Measurements from ENCODE around the gene TICRR.

TICRR gene

DNA sequence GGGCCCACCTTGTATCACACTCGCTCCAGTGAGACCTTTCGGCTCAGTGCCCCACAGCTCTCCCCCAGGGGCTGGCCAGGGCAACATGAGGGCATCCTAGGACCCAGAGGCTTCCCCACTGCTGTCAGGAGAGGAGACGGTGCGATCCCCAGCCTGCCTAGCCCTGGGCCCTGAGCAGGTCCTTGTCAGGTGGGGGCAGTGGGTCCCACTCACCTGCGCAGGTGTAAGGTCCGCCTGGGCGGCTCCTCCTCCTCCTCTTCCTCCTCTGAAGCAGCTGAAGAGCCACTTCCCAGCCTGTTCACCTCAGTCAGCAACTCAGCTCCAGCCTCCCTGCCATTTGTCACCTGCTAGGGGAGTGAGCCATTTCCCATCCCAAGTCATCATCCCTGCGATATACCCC lies 70.4 kb downstream of the TICRR start:
- H3K4me3 ChIP-seq (ENCODE audit: low read depth, low read length): no peak overlapping the region
- H2AK5ac ChIP-seq (ENCODE audit: low read length): no peak overlapping the region
- no peak overlapping the region for H4K12ac ChIP-seq (ENCODE audit: low read depth, low read length)
- no peak overlapping the region for H3K23ac ChIP-seq (ENCODE audit: low read length)
- no peak overlapping the region for H2BK5ac ChIP-seq (ENCODE audit: low read depth, low read length, poor library complexity)
- H3K79me2 ChIP-seq (ENCODE audit: control insufficient read depth, insufficient read depth, low read length, poor library complexity): no peaks in the 10 kb centered on the region
- peaks cover 3% of the 10 kb centered on the region for H3K9me3 ChIP-seq (ENCODE audit: insufficient read depth, low read depth, low read length)
- DNase-seq: no peak
- no peak overlapping the region for H2AFZ ChIP-seq (ENCODE audit: insufficient read depth, low read length, poor library complexity)
- H3K27ac ChIP-seq (ENCODE audit: low read depth, low read length): no peak overlapping the region
- H3K4ac ChIP-seq (ENCODE audit: low read depth, low read length): no peak overlapping the region
- no peak overlapping the region for H3K14ac ChIP-seq (ENCODE audit: low read length)
- H3K27me3 ChIP-seq (ENCODE audit: insufficient read depth, low read length): no peaks in the 10 kb centered on the region
- no peaks in the 10 kb centered on the region for H3K4me1 ChIP-seq (ENCODE audit: control insufficient read depth in 1 of 2, insufficient read depth in 2 of 2, low read length in 2 of 2)
- no peak overlapping the region for H4K8ac ChIP-seq (ENCODE audit: low read depth, low read length)
- H3K4me2 ChIP-seq (ENCODE audit: low read length): no peak overlapping the region
- no peak overlapping the region for H3K18ac ChIP-seq (ENCODE audit: low read length)
- no peak overlapping the region for H3K9ac ChIP-seq (ENCODE audit: low read length)
- no CpG with 5 or more reads among the region's 8 CpGs for WGBS (ENCODE audit: extremely low coverage, insufficient coverage, insufficient read length)
- no peak overlapping the region for H2BK12ac ChIP-seq (ENCODE audit: low read length)
- no peak overlapping the region for H2BK120ac ChIP-seq (ENCODE audit: insufficient read depth, low read length, poor library complexity)
- no peak overlapping the region for H4K91ac ChIP-seq (ENCODE audit: low read depth, low read length)
- no peaks in the 10 kb centered on the region for H3K79me1 ChIP-seq (ENCODE audit: low read length)
- peaks cover 30 to 35% of the 10 kb centered on the region in 2 experiments for H3K36me3 ChIP-seq (ENCODE audit: control insufficient read depth in 1 of 2, insufficient read depth in 2 of 2, low read length in 2 of 2)

DNA sequence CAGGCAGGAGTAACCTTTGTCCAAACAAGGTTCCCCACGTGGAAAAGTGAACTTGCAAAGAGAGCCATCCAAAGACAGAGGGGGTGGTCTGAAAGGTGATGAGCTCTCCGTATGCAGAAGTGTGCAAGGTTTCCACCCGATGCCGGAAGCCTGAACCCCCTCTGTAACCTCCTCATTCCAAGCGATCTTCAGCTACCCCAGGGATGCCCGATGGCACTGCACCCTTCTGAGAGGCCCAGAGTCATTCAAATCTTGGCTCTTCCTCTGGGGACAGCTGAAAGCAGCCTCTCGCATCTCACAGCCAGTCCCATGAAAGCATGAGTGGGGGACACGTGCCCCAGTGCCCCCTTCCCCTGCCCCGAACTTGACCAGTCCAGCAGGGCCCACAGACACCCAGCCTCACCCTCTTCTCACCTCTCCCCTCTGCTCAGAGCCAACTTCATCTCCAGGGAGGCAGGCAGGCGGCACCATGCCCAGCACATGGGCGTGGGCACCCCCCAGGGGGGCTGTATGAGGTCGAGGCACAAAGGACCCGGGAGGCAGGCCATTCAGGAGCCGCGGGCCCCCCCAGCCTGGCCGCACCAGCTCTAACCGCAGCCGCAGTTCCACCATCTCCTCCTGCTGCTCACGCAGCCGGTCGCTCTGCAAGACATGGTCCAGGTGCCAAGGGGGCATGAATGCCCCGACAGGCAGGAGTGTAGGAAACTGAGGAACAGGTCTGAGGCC lies 71.3 kb downstream of the TICRR start:
- Histone ChIP-seq H2AFZ (ENCODE audit: insufficient read depth, low read length, poor library complexity) (no peak overlapping the region), H3K27ac (ENCODE audit: low read depth, low read length) (no peak overlapping the region), H3K79me1 (ENCODE audit: low read length) (no peaks in the 10 kb centered on the region), H3K4me1 (ENCODE audit: control insufficient read depth in 1 of 2, insufficient read depth in 2 of 2, low read length in 2 of 2) (no peaks in the 10 kb centered on the region), H3K9me3 (ENCODE audit: insufficient read depth, low read depth, low read length) (peaks cover 3% of the 10 kb centered on the region), H3K23ac (ENCODE audit: low read length) (no peak overlapping the region), H3K4me3 (ENCODE audit: low read depth, low read length) (no peak overlapping the region), H3K36me3 (ENCODE audit: control insufficient read depth in 1 of 2, insufficient read depth in 2 of 2, low read length in 2 of 2) (peaks cover 30 to 35% of the 10 kb centered on the region in 2 experiments), H3K18ac (ENCODE audit: low read length) (no peak overlapping the region), H2BK120ac (ENCODE audit: insufficient read depth, low read length, poor library complexity) (no peak overlapping the region), H3K4me2 (ENCODE audit: low read length) (no peak overlapping the region), H2BK12ac (ENCODE audit: low read length) (no peak overlapping the region), H4K8ac (ENCODE audit: low read depth, low read length) (no peak overlapping the region), H3K4ac (ENCODE audit: low read depth, low read length) (no peak overlapping the region), H4K91ac (ENCODE audit: low read depth, low read length) (no peak overlapping the region), H4K12ac (ENCODE audit: low read depth, low read length) (no peak overlapping the region), H3K79me2 (ENCODE audit: control insufficient read depth, insufficient read depth, low read length, poor library complexity) (no peaks in the 10 kb centered on the region), H2AK5ac (ENCODE audit: low read length) (no peak overlapping the region), H3K14ac (ENCODE audit: low read length) (no peak overlapping the region), H3K27me3 (ENCODE audit: insufficient read depth, low read length) (no peaks in the 10 kb centered on the region), H2BK5ac (ENCODE audit: low read depth, low read length, poor library complexity) (no peak overlapping the region), H3K9ac (ENCODE audit: low read length) (no peak overlapping the region)
- no CpG with 5 or more reads among the region's 22 CpGs for WGBS (ENCODE audit: extremely low coverage, insufficient coverage, insufficient read length)
- DNase-seq: no peak

DNA sequence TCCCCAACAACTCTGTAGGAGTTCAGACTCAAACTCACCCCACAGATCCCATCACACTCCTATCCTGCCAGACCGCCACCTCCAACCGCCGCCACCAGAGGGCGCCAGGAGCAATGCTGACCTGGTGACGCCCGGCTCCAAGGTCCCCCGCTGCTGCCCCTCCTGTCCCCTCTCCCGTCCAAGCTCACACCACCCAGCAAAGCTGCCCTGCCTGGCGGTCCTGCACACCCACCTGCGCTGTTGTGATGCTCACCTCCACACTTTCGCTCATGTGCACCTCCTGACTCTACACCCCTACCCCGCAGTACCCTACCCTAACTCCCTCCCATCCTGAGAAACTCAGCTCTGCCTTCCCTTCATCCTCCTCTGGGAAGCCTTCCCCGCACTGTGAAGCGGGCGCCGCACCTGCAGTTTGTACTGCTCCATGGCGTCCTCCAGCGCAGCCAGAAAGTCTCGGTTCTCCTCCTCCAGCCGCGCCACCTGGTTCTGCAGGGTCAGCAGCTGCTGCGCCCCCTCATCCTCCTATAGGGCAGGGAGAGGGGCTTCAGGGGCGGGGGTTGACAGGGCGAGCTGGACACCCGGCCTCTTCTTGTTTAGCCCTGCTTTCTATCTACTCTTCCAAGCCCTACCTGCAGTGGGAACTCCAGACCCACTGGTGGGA lies 72.1 kb downstream of the TICRR start:
- H2AK5ac ChIP-seq (ENCODE audit: low read length): no peak overlapping the region

GRCh38 chr15:89648106-89649012 lies 73.1 kb downstream of the TICRR start:
- Histone ChIP-seq H3K14ac (ENCODE audit: low read length) (no peak overlapping the region), H3K4me2 (ENCODE audit: low read length) (no peak overlapping the region), H4K8ac (ENCODE audit: low read depth, low read length) (no peak overlapping the region), H3K18ac (ENCODE audit: low read length) (no peak overlapping the region), H3K79me1 (ENCODE audit: low read length) (no peaks in the 10 kb centered on the region), H3K4ac (ENCODE audit: low read depth, low read length) (no peak overlapping the region), H4K12ac (ENCODE audit: low read depth, low read length) (no peak overlapping the region), H3K9me3 (ENCODE audit: insufficient read depth, low read depth, low read length) (no peaks in the 10 kb centered on the region), H4K91ac (ENCODE audit: low read depth, low read length) (no peak overlapping the region), H2AK5ac (ENCODE audit: low read length) (no peak overlapping the region), H3K9ac (ENCODE audit: low read length) (no peak overlapping the region), H2BK12ac (ENCODE audit: low read length) (no peak overlapping the region), H3K4me1 (ENCODE audit: control insufficient read depth in 1 of 2, insufficient read depth in 2 of 2, low read length in 2 of 2) (no peaks in the 10 kb centered on the region), H3K27ac (ENCODE audit: low read depth, low read length) (no peak overlapping the region), H2AFZ (ENCODE audit: insufficient read depth, low read length, poor library complexity) (no peak overlapping the region), H2BK5ac (ENCODE audit: low read depth, low read length, poor library complexity) (no peak overlapping the region), H3K27me3 (ENCODE audit: insufficient read depth, low read length) (no peaks in the 10 kb centered on the region), H3K4me3 (ENCODE audit: low read depth, low read length) (peak overlapping the region; percentile 35), H3K36me3 (ENCODE audit: control insufficient read depth in 1 of 2, insufficient read depth in 2 of 2, low read length in 2 of 2) (peaks cover 27 to 28% of the 10 kb centered on the region in 2 experiments), H2BK120ac (ENCODE audit: insufficient read depth, low read length, poor library complexity) (no peak overlapping the region), H3K79me2 (ENCODE audit: control insufficient read depth, insufficient read depth, low read length, poor library complexity) (no peaks in the 10 kb centered on the region), H3K23ac (ENCODE audit: low read length) (no peak overlapping the region)
- peak in 1 of 2 donors; percentile 32 for DNase-seq
- WGBS (ENCODE audit: extremely low coverage, insufficient coverage, insufficient read length): no CpG with 5 or more reads among the region's 102 CpGs

More for the DNA sequence above, 72.1 kb downstream of the TICRR start:
- Histone ChIP-seq H3K79me1 (ENCODE audit: low read length) (no peaks in the 10 kb centered on the region), H3K4me1 (ENCODE audit: control insufficient read depth in 1 of 2, insufficient read depth in 2 of 2, low read length in 2 of 2) (no peaks in the 10 kb centered on the region), H3K18ac (ENCODE audit: low read length) (no peak overlapping the region), H3K9me3 (ENCODE audit: insufficient read depth, low read depth, low read length) (no peaks in the 10 kb centered on the region), H3K79me2 (ENCODE audit: control insufficient read depth, insufficient read depth, low read length, poor library complexity) (no peaks in the 10 kb centered on the region), H2BK12ac (ENCODE audit: low read length) (no peak overlapping the region), H3K27me3 (ENCODE audit: insufficient read depth, low read length) (no peaks in the 10 kb centered on the region), H2BK5ac (ENCODE audit: low read depth, low read length, poor library complexity) (no peak overlapping the region), H3K14ac (ENCODE audit: low read length) (no peak overlapping the region), H3K36me3 (ENCODE audit: control insufficient read depth in 1 of 2, insufficient read depth in 2 of 2, low read length in 2 of 2) (peaks cover 25 to 28% of the 10 kb centered on the region in 2 experiments), H4K12ac (ENCODE audit: low read depth, low read length) (no peak overlapping the region), H3K27ac (ENCODE audit: low read depth, low read length) (no peak overlapping the region), H3K23ac (ENCODE audit: low read length) (no peak overlapping the region), H4K8ac (ENCODE audit: low read depth, low read length) (no peak overlapping the region), H3K4me3 (ENCODE audit: low read depth, low read length) (no peak overlapping the region), H3K4me2 (ENCODE audit: low read length) (no peak overlapping the region), H4K91ac (ENCODE audit: low read depth, low read length) (no peak overlapping the region), H3K4ac (ENCODE audit: low read depth, low read length) (no peak overlapping the region), H3K9ac (ENCODE audit: low read length) (no peak overlapping the region), H2BK120ac (ENCODE audit: insufficient read depth, low read length, poor library complexity) (no peak overlapping the region), H2AFZ (ENCODE audit: insufficient read depth, low read length, poor library complexity) (no peak overlapping the region)
- DNase-seq: peak; percentile 40 to 78
- WGBS (ENCODE audit: extremely low coverage, insufficient coverage, insufficient read length): no CpG with 5 or more reads among the region's 25 CpGs

All from trophoblast cell (in vitro differentiated cells and primary cell).